ENCODE data around the gene MAL.

GRCh38 chr2:95053543-95053942, 28.0 kb downstream of the MAL start:
- TF ChIP-seq CTCF (IDR thresholded peaks at IDR 0.05; ENCODE audit: poor library complexity) (no peak), EZH2 (IDR thresholded peaks at IDR 0.05; ENCODE audit: borderline replicate concordance) (no peak), EZH2phosphoT487 (IDR thresholded peaks at IDR 0.05; ENCODE audit: low read depth, severe bottlenecking, unreplicated experiment) (no peak)

Data from hepatocyte (in vitro differentiated cells).